GM12878 (cell line): Measurements from ENCODE around the gene BCAP31. TPM values are rescaled to one million over a fixed set of nuclear protein-coding genes. Genes with fewer than 3 reads are reported as not detected.

Experiments
- CBX5 ChIP-seq: sonication (generic); IDR thresholded peaks from 2 replicates; pipeline ENCODE4 v1.6.1; 2016; ENCODE audit warnings: low read depth, moderate library complexity, mild to moderate bottlenecking, inconsistent platforms
- EED ChIP-seq: sonication (generic); IDR thresholded peaks from 2 replicates; pipeline ENCODE4 v1.6.1; 2016; ENCODE audit warnings: antibody characterized with exemption, low read depth
- ELK1 ChIP-seq: IDR thresholded peaks from 2 replicates; pipeline ENCODE4 v1.6.1; 2012; ENCODE audit warnings: low read depth, low read length, improper control_type of control experiment
- ESRRA ChIP-seq: IDR thresholded peaks from 2 replicates; pipeline ENCODE4 v1.6.1; 2012; ENCODE audit warnings: mild to moderate bottlenecking, low read length, improper control_type of control experiment
- FOXK2 ChIP-seq: fragments of 450-650 bp; IDR thresholded peaks from 2 replicates; pipeline ENCODE4 v1.6.1; 2017; ENCODE audit warnings: mild to moderate bottlenecking, moderate library complexity
- PAX5 ChIP-seq: IDR thresholded peaks from 2 replicates; pipeline ENCODE4 v1.6.1; 2011; ENCODE audit warnings: low read depth, low read length, borderline replicate concordance
- RELB ChIP-seq: fragments of 450-650 bp; IDR thresholded peaks from 2 replicates; pipeline ENCODE4 v1.6.1; 2017; ENCODE audit warnings: low read depth, mild to moderate bottlenecking, moderate library complexity
- SREBF1 ChIP-seq: IDR thresholded peaks from 2 replicates; pipeline ENCODE4 v1.6.1; 2012; ENCODE audit warnings: mild to moderate bottlenecking, low read length
- ZZZ3 ChIP-seq: IDR thresholded peaks from 2 replicates; pipeline ENCODE4 v1.6.1; 2011; ENCODE audit warnings: low read depth; ENCODE audit not compliant: control insufficient read depth, insufficient read length
- polyA plus RNA-seq, 11 experiments: library from polyadenylated mRNA; depleted of rRNA in 4 of 11; unstranded in 6 of 11; stranded (reverse) in 5 of 11; fragments of >200 nt; fragmentation: Nextera tagmentation in 4 of 11; fragmentation: Illumina TruSeq in 1 of 11; extraction: Ambion mirVana in 4 of 11; extraction: Trizol in 1 of 11; gene quantifications; 1 replicate in 1 of 11; 2 replicates in 10 of 11; pipeline versions ENCODE4 v1.2.1 to v1.2.3, GENCODE V29; 2011 to 2016; ENCODE audit warnings: inconsistent platforms in 2 of 11, missing spikeins in 2 of 11, low read depth in 1 of 11
- total RNA-seq, 4 experiments: library from RNA; depleted of rRNA in 3 of 4; stranded (reverse); fragments of >200 nt in 3 of 4; fragmentation: Illumina TruSeq in 1 of 4; extraction: Trizol in 1 of 4; gene quantifications; 2 replicates each; pipeline versions ENCODE4 v1.2.1 to v1.2.3, GENCODE V29; 2013 to 2021

BCAP31 gene
- total and polyA plus RNA-seq, 10 of the 15 experiments (the other 5 are each of a cell fraction or from before 2014, with no cell fraction given) = 63.1 to 246 (median 95.6) TPM

- TF ChIP-seq RELB (no peak), EED (no peak), ELK1 (no peak), PAX5 (no peak), CBX5 (no peak), ZZZ3 (no peak), SREBF1 (no peak), FOXK2 (no peak), ESRRA (no peak)
Measured at GRCh38 chrX:153770601-153771414, 46.6 kb upstream of the BCAP31 start (continued).
